RWPE2 (cell line): ENCODE data around the gene RBKS.
A peak's percentile ranks its signal among the peaks of the same experiment; 100 is the strongest.

Experiments
- ATAC-seq: fragments of 200-7000 bp; cut with Tn5 transposase; 3 replicates; pipeline ENCODE4 v1.9.1; 2021; ENCODE audit warnings: low read depth
- DNase-seq: peaks from one replicate; pipeline ENCODE4 v3.0.0-alpha.2; 2020; ENCODE audit warnings: low spot score
- H3K27ac ChIP-seq: fragments of 450-650 bp; 2 replicates; pipeline ENCODE4 v1.5.1; 2017; ENCODE audit warnings: mild to moderate bottlenecking; ENCODE audit not compliant: poor library complexity, severe bottlenecking
- H3K27me3 ChIP-seq: fragments of 250-450 bp; sonication (Bioruptor Pico); 2 replicates; pipeline ENCODE4 v1.5.1; 2021; ENCODE audit warnings: mild to moderate bottlenecking, moderate library complexity; ENCODE audit not compliant: insufficient read depth, poor library complexity, severe bottlenecking
- H3K36me3 ChIP-seq: fragments of 250-450 bp; sonication (Bioruptor Pico); 2 replicates; pipeline ENCODE4 v1.5.1; 2020; ENCODE audit warnings: low read depth, mild to moderate bottlenecking, moderate library complexity
- H3K4me1 ChIP-seq: fragments of 250-450 bp; sonication (Bioruptor Pico); 2 replicates; pipeline ENCODE4 v1.5.1; 2021; ENCODE audit warnings: mild to moderate bottlenecking, moderate library complexity; ENCODE audit not compliant: insufficient read depth, poor library complexity, severe bottlenecking
- H3K4me3 ChIP-seq: fragments of 250-450 bp; sonication (Bioruptor Pico); 2 replicates; pipeline ENCODE4 v1.5.1; 2021; ENCODE audit warnings: mild to moderate bottlenecking, moderate library complexity; ENCODE audit not compliant: severe bottlenecking
- H3K9me3 ChIP-seq: fragments of 250-450 bp; sonication (Bioruptor Pico); 2 replicates; pipeline ENCODE4 v1.5.1; 2021; ENCODE audit warnings: mild to moderate bottlenecking, moderate library complexity; ENCODE audit not compliant: severe bottlenecking
- CTCF ChIP-seq: fragments of 450-650 bp; IDR thresholded peaks from one replicate; pipeline ENCODE4 v1.5.1; 2017; ENCODE audit warnings: mild to moderate bottlenecking, moderate library complexity; ENCODE audit not compliant: poor library complexity, severe bottlenecking

Gene RBKS

GRCh38 chr2:27915191-27915590 is 25.0 kb upstream of the RBKS start:
- Histone ChIP-seq H3K36me3 (no peaks in the 10 kb centered on the region), H3K27ac (peak overlapping the region; percentile 71), H3K9me3 (no peaks in the 10 kb centered on the region), H3K4me1 (peaks cover 29% of the 10 kb centered on the region), H3K27me3 (no peaks in the 10 kb centered on the region), H3K4me3 (no peak overlapping the region)
- ATAC-seq (no peak), DNase-seq (no peak)
- TF ChIP-seq CTCF: no peak

- no peak overlapping the region for H3K4me3 ChIP-seq
- no peak for TF ChIP-seq CTCF
- no peak for DNase-seq
- peaks cover 25% of the 10 kb centered on the region for H3K4me1 ChIP-seq
- H3K27me3 ChIP-seq: no peaks in the 10 kb centered on the region
- no peak for ATAC-seq
- H3K36me3 ChIP-seq: no peaks in the 10 kb centered on the region
- H3K27ac ChIP-seq: peak overlapping the region; percentile 71
- H3K9me3 ChIP-seq: no peaks in the 10 kb centered on the region
Observed at GRCh38 chr2:27914805-27915175, 24.6 kb upstream of the RBKS start.

- ATAC-seq (no peak), DNase-seq (no peak)
- Histone ChIP-seq H3K4me3 (no peak overlapping the region), H3K27me3 (no peaks in the 10 kb centered on the region), H3K36me3 (no peaks in the 10 kb centered on the region), H3K9me3 (no peaks in the 10 kb centered on the region), H3K27ac (peak overlapping the region; percentile 71), H3K4me1 (peaks cover 25% of the 10 kb centered on the region)
- no peak for TF ChIP-seq CTCF
Observed at GRCh38 chr2:27914041-27914804, 24.0 kb upstream of the RBKS start.

- Histone ChIP-seq H3K9me3 (no peaks in the 10 kb centered on the region), H3K36me3 (no peaks in the 10 kb centered on the region), H3K27me3 (no peaks in the 10 kb centered on the region), H3K27ac (no peak overlapping the region), H3K4me3 (no peak overlapping the region), H3K4me1 (peaks cover 25% of the 10 kb centered on the region)
- ATAC-seq (no peak), DNase-seq (no peak)
- TF ChIP-seq CTCF: no peak
Observed at GRCh38 chr2:27912512-27912911, 22.3 kb upstream of the RBKS start.

GRCh38 chr2:27911458-27912210 is 21.4 kb upstream of the RBKS start:
- DNase-seq: no peak
- H3K9me3 ChIP-seq: no peaks in the 10 kb centered on the region
- H3K4me3 ChIP-seq: no peak overlapping the region
- H3K27ac ChIP-seq: no peak overlapping the region
- no peaks in the 10 kb centered on the region for H3K27me3 ChIP-seq
- no peak for ATAC-seq
- TF ChIP-seq CTCF: no peak
- no peaks in the 10 kb centered on the region for H3K36me3 ChIP-seq
- peaks cover 24% of the 10 kb centered on the region for H3K4me1 ChIP-seq
